Endothelial cell of umbilical vein (primary cell): ENCODE data around the gene CDC42EP3.

Experiments used
- EZH2 ChIP-seq: IDR thresholded peaks from 2 replicates; pipeline ENCODE4 v1.6.1; 2012; ENCODE audit warnings: borderline replicate concordance, low read depth, mild to moderate bottlenecking, moderate library complexity, low read length, inconsistent platforms; ENCODE audit not compliant: severe bottlenecking
- POLR2AphosphoS5 ChIP-seq: IDR thresholded peaks from 2 replicates; pipeline ENCODE4 v1.6.1; 2012; ENCODE audit warnings: low read depth, mild to moderate bottlenecking, control low read depth, low read length, moderate library complexity; ENCODE audit not compliant: insufficient read depth
- TF ChIP-seq, protein P1 (sequence below), 2 donors: IDR thresholded peaks; 1 replicate in 1 of 2; 2 replicates in 1 of 2; pipeline ENCODE4 v1.5.1; 2011; ENCODE audit warnings: low read length in 2 of 2, mild to moderate bottlenecking in 2 of 2, moderate library complexity in 2 of 2, control low read depth in 1 of 2, inconsistent platforms in 1 of 2, low read depth in 1 of 2; ENCODE audit not compliant: insufficient read depth in 1 of 2; ENCODE audit errors: extremely low read depth in 1 of 2

DNA sequence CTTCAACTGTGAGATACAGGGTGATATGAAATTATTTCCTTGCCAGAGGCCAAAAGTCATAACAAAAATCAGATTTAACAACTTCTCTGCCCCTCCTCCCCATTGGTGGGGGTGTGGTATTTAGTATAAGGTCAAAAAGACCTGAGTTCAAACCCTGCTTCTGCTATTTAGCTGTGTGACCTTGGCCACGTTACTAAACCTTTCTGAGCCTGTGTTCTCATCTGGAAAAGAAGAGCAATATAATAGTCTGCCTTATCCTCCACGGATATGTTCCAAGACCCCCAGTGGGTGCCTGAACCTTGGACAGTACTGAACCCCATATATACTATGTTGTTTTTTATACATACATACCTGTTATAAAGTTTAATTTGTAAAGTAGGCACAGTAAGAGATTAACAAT lies 3.7 kb downstream of the CDC42EP3 start:
- TF ChIP-seq, protein P1, sequence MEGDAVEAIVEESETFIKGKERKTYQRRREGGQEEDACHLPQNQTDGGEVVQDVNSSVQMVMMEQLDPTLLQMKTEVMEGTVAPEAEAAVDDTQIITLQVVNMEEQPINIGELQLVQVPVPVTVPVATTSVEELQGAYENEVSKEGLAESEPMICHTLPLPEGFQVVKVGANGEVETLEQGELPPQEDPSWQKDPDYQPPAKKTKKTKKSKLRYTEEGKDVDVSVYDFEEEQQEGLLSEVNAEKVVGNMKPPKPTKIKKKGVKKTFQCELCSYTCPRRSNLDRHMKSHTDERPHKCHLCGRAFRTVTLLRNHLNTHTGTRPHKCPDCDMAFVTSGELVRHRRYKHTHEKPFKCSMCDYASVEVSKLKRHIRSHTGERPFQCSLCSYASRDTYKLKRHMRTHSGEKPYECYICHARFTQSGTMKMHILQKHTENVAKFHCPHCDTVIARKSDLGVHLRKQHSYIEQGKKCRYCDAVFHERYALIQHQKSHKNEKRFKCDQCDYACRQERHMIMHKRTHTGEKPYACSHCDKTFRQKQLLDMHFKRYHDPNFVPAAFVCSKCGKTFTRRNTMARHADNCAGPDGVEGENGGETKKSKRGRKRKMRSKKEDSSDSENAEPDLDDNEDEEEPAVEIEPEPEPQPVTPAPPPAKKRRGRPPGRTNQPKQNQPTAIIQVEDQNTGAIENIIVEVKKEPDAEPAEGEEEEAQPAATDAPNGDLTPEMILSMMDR (IDR thresholded peaks at IDR 0.05; ENCODE audit: extremely low read depth in 1 of 2, insufficient read depth in 1 of 2, low read depth in 1 of 2, low read length in 2 of 2) = no peak
- no peak for TF ChIP-seq EZH2
- TF ChIP-seq POLR2AphosphoS5 = no peak
